HG03064 (cell line): ENCODE results near the gene STARD13.

Experiments
- ATAC-seq: cut with Tn5 transposase; IDR thresholded peaks from one replicate; pipeline ENCODE4 v1.9.1; 2021; ENCODE audit warnings: low read depth; ENCODE audit not compliant: unreplicated experiment

Gene STARD13

DNA sequence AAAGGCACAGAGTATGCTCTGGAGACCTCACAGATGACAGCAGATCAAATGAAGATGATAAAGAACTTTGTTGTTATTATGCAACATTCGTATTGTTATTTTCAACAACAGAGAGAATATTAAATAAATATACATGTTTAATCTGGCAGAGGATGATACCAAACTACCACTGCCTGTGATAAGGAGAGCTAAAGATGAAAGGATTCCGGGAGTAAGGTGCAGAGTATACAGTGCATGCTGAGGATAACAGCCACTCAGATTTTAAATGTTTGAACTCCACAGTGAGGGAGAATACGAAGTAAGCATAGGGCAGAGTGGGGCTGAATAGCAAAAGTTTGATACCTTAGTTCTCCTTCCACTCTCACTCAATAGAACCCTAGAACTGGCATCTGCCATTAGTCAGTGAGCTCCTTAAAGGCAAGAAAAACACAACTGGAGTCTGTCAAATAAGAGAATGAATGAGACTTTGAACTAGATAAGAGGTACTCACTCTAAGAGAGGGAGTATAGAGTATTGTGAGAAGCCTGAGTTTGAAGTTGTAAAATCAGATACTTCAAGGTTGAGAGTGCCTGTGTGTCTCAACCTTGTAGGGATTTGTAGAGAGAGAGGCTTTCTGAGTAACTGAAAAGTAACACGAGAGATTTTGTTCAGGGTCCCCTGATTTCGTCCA is 78.5 kb downstream of the STARD13 start:
- ATAC-seq: no peak

GRCh38 chr13:33206425-33206824 is 79.1 kb downstream of the STARD13 start:
- no peak for ATAC-seq

DNA sequence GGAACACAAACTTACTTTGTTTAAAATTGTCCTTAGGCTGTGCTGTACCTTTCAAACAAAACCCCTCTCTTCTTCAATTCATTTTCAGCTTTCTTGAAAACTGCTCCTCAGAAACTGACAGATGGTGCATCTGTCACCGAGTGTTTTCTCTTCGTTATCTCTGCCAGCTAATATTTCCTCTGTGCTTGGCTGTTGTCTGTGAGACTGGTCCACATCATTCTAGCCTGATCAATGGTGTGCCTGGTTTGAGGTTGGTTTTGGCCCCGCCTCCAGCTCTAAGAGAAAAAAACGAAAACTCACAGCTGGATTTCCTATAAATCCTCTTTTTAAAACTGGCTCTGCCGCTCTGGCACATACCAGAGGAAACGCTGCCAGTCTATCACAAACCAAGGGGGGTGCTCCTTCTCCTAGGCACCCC is 79.7 kb downstream of the STARD13 start:
- peak; percentile 52 for ATAC-seq

DNA sequence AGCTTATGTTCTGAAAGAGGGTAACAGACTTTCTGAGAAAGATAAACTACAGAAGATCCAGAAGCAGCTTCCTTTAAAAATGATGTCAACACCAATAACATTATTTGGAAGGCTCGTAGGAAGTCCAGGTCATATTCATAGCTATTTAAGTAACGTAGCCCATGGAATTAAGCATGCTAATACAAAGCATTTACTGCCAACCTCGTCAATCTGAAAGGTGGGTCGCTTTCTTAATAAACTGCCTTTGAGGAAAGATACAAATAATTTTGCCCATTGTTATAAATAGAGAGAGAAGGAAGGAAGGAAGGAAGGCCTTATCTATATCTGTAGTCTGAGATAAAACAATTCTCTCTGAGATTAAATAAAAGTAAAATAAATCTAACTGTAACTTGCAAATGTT is 80.3 kb downstream of the STARD13 start:
- no peak for ATAC-seq

- no peak for ATAC-seq
Observed at GRCh38 chr13:33204130-33204927, 81.2 kb downstream of the STARD13 start.

GRCh38 chr13:33202644-33203169 is 82.8 kb downstream of the STARD13 start:
- ATAC-seq: no peak

- ATAC-seq: no peak
Observed at GRCh38 chr13:33201659-33202058, 83.9 kb downstream of the STARD13 start.

DNA sequence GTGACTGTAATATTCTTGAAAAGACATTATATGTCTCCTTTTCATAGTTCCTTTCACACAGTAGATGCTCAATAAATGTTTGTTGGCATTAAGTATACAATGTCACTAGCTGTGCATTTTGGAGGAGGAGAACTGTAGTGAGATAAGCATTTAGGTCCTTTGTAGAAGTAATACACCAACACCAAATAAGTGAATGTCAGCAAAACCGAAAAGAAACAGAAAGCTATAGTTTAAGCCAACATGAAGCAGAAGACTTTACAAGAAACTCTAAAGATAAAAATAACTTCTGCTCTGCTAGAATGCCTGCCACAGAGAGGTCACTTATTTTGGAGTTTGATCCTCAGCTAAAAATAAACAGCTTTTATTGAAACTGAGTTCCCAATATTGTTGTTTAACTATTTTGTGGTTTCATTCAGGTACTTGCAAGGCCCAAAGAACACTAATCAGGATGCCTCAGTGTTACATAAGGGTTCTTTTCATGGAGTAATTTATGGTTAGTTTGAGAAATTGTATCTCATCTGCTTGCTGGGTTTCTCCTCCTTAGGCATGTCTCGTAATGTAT is 86.2 kb downstream of the STARD13 start:
- ATAC-seq: no peak

GRCh38 chr13:33197541-33197971 is 88.0 kb downstream of the STARD13 start:
- no peak for ATAC-seq

DNA sequence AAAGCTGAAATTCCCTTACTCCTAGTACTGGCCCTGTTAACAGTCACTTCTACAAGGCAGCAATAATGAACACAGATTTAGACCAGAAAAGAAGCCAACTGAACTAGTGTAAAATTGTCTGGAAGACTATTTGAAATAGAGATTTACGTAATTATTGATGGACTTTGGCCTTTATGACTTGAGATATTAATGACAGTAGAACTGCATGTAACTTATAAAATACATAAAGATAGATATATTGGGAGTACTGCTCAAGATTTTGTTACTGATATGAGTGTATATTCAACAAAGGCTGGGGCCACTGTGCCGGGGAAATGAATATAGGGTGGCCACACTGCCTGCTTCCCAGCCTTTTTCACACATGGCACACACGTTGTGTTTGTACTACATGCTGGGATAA is 88.8 kb downstream of the STARD13 start:
- ATAC-seq: no peak

DNA sequence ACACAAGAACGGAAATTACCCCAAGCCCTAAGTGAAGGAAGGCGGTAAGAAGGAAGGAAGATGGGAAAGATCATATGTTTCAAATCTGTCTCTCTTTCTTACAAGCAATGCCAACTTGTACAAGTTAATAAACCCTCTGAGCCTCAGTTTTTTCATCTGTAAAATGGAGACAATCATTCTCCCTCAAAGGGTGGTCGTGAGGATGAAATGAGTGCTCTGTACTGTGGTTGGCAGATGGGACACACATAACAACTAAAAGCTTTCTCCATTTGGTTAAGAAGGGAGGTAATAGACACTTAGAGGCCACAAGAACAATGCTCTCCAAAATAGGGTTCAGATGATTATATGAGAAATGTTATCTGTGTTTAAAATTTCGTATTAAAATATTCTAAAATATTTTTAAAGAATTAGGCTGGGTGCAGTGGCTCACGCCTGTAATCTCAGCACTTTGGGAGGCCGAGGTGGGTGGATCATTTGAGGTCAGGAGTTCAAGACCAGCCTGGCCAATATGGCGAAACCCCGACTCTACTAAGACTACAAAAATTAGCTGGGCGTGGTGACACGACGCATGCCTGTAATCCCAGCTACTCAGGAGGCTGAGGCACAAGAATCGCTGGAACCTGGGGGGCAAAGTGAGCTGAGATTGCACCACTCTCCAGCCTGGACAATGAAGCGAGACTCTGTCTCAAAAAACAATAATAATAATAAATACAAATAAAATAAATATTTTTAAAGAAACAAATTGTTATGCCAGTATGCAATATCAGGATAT is 89.7 kb downstream of the STARD13 start:
- no peak for ATAC-seq

DNA sequence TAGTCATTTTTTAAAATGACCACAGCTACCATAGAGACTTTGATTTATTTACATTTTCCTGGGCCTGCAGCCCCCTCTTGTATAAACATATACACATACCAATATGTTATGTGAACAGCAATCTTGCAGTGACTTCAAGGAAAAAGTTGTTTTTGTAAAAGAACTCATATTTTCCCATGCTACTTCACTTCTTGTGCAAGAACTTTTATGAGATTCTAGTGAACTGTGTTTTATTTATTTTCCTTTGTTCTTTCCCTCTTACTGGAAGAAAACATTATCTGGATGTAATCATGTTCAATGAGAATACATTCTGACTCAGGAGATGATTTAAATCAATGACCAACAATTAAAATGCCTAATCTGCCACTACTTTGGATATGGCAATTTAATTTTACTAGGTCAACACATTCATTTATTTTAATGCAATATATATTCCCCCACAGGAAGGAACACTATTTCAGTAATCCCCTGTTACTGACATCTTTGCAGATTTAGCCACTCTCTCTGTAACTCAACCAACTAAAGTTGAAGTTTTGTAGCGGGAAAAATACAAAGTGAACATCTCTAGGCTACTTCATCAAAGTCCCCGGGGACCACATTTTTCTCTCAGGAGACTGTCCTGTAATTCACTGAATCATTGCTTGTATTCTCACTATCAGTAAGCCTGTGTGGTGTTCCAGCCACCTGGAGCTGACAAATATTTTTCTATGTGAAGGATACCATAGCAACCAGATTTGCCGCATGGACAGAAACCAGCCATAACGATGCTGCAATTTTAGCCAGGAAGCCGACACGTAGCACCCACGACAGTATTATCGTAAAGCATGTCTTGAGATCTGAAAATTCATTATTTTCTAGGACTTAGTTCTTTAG is 90.5 kb downstream of the STARD13 start:
- peak; percentile 75 for ATAC-seq

- ATAC-seq: no peak
Observed at GRCh38 chr13:33193428-33193974, 92.1 kb downstream of the STARD13 start.

- ATAC-seq: no peak
Observed at GRCh38 chr13:33191425-33192210, 93.9 kb downstream of the STARD13 start.

DNA sequence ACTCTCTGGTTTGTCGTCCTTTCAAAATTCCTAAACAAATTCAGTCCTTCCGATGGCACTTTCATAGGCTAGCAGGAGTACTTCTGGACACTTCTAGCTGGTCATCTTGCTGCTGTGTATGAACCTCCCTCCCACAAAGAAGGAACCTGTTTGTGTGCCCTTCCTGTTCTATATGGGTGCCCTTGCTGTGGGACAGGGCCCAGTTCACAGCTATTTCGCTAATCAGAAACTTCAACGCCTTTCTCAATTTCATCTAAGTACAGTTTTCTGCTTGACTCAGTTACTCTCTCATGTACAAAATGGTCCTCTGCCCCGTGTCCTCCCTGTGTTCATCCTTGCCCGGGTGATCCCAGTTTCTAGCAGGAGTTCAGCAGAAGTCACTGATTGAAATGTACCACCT is 96.1 kb downstream of the STARD13 start:
- no peak for ATAC-seq

DNA sequence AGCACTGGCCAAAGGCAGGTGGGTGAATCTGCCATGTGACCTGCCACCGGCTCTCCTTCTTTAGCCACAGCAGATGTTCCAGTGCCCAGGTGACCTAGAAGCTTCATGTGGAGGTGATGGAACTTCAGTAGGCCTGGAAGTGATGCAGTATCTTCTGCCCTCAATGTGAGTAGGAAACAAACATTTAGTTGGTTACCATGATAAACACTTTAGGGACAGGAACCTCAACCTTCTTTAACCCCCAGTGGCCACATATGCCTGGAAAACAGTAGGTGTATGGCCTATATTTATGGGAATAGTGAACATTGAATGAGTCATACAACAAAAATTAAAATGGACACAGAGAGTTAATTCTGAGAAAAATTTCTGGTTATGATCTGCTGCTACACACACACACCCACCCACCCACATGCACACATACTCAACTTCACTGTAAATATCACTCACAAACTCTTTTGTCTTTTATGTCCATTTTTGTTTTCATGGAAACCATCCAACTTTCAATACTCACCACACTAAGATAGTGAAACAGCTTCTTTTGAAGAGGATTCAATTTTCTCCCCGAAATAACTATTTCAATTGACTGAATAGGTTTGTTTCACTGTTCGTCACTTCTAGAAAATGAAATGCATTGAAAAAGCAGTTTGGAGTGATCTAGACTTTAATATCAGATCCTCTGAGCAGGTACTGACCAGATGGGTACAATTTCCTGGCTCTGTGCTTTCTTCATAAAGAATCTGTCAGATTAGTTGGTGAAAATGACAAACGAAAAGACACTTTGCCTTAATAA is 97.3 kb downstream of the STARD13 start:
- peak; percentile 49 for ATAC-seq

DNA sequence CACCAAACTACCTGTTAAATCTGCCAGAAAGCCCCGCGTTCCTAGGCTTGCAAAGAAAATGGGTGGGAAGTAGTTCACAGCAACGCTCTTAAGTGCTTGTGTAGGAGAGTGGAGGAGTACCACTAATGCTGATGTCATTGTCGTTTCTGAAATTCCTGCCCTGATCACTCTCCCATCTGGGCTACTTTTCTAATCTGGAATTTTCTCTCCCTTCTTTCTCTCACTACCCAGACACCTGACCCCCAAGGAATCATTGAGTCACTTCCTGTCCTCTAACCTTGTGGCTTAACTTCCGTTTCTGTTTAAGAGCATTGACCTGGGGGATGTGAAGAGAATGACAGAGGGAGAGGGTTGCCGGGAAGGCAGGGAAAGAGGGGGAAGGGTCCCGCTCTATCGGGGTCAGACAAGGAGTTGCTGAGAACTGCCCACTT is 98.7 kb downstream of the STARD13 start:
- ATAC-seq: no peak

DNA sequence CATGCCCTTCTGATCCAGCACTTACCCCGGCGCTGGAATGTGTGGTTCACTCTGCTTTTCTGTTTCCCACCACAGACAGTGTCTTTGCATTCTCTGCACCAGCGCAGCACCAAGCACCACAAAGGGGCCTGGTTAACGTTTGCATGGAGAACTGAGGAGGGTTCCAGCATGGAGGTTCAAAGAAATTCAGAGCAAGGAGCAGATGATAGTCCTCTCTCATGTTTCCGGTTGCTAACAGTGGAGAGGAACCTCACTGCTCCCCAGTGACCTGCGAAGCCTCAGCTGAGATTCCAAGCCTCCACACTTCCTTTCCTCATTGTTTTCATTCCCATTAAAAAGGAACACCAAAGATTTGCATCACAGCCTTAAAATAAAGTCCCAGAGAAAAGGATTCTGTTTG is 99.7 kb downstream of the STARD13 start:
- ATAC-seq: no peak
